Osteocyte (in vitro differentiated cells): ENCODE data around the gene MCM7. TPM values are rescaled to one million over a fixed set of nuclear protein-coding genes. Genes with fewer than 3 reads are reported as not detected.

ENCODE experiments used
- DNase-seq: peaks from one replicate; pipeline ENCODE4 v3.0.0; 2021; ENCODE audit warnings: mixed read lengths; ENCODE audit not compliant: unreplicated experiment; ENCODE audit errors: extremely low spot score
- H3K27ac Mint-ChIP-seq: one replicate; pipeline ENCODE4 v1.8.0; 2021; ENCODE audit warnings: mild to moderate bottlenecking, mixed read lengths; ENCODE audit not compliant: unreplicated experiment
- H3K27me3 Mint-ChIP-seq: one replicate; pipeline ENCODE4 v1.8.0; 2021; ENCODE audit warnings: mixed read lengths; ENCODE audit not compliant: unreplicated experiment
- H3K36me3 Mint-ChIP-seq: one replicate; pipeline ENCODE4 v1.8.0; 2021; ENCODE audit warnings: mixed read lengths; ENCODE audit not compliant: unreplicated experiment
- H3K4me1 Mint-ChIP-seq: one replicate; pipeline ENCODE4 v1.8.0; 2021; ENCODE audit warnings: mixed read lengths; ENCODE audit not compliant: unreplicated experiment
- H3K4me3 Mint-ChIP-seq: one replicate; pipeline ENCODE4 v1.8.0; 2021; ENCODE audit warnings: mild to moderate bottlenecking, moderate library complexity, mixed read lengths; ENCODE audit not compliant: unreplicated experiment
- H3K9me3 Mint-ChIP-seq: one replicate; pipeline ENCODE4 v1.8.0; 2021; ENCODE audit warnings: mixed read lengths; ENCODE audit not compliant: unreplicated experiment
- total RNA-seq: library from RNA; stranded (reverse); gene quantifications from 2 replicates; pipeline ENCODE4 v1.2.1, GENCODE V29; 2021
- TF ChIP-seq, protein P1 (sequence below): fragments of 200-600 bp; sonication (generic); IDR thresholded peaks from 2 replicates; pipeline ENCODE4 v1.5.0; 2021; ENCODE audit warnings: antibody characterized with exemption, mild to moderate bottlenecking, moderate library complexity

MCM7 gene
- total RNA-seq, 1 donor from 2014 or later: 77.8 TPM

GRCh38 chr7:100090527-100091410, 10.4 kb downstream of the MCM7 start:
- Mint-ChIP-seq H3K27me3 (no peaks in the 10 kb centered on the region), H3K4me1 (peaks cover 23% of the 10 kb centered on the region), H3K36me3 (peaks cover 38% of the 10 kb centered on the region), H3K27ac (peak overlapping the region; percentile 1), H3K4me3 (peak overlapping the region; percentile 23), H3K9me3 (no peaks in the 10 kb centered on the region)
- TF ChIP-seq, protein P1, sequence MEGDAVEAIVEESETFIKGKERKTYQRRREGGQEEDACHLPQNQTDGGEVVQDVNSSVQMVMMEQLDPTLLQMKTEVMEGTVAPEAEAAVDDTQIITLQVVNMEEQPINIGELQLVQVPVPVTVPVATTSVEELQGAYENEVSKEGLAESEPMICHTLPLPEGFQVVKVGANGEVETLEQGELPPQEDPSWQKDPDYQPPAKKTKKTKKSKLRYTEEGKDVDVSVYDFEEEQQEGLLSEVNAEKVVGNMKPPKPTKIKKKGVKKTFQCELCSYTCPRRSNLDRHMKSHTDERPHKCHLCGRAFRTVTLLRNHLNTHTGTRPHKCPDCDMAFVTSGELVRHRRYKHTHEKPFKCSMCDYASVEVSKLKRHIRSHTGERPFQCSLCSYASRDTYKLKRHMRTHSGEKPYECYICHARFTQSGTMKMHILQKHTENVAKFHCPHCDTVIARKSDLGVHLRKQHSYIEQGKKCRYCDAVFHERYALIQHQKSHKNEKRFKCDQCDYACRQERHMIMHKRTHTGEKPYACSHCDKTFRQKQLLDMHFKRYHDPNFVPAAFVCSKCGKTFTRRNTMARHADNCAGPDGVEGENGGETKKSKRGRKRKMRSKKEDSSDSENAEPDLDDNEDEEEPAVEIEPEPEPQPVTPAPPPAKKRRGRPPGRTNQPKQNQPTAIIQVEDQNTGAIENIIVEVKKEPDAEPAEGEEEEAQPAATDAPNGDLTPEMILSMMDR: no peak
- no peak for DNase-seq

DNA sequence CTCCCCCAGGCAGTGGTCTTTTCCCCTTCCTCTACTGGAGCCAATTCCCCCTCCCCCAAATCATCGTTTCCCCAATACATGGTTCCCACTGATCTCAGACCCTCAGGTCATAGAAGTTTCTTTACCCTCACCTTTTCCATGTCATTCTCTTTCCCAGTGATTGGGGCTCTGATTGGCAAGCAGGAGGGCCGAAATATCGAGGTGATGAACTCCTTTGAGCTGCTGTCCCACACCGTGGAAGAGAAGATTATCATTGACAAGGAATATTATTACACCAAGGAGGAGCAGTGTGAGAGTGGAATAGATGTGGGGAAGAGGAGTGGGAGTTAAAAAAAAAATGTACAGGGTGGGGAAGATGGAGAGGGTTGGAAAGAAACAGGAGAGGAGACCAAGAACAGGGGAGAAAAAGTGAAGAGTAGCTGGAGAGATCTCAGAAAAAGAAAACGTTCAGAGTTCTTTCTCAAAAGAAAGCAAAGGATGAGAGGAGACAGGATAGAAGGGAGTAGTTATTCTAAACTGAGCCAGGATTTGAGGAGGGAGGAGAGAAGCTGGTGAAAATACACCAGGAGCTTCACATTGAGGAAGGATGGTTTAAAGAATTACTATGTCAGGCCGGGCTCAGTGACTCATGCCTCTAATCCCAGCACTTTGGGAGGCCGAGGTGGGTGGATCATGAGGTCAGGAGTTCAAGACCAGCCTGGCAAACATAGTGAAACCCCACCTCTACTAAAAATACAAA, 11.6 kb downstream of the MCM7 start:
- Mint-ChIP-seq H3K36me3 (peaks cover 30% of the 10 kb centered on the region), H3K27ac (peak overlapping the region; percentile 91), H3K9me3 (no peaks in the 10 kb centered on the region), H3K4me3 (peak overlapping the region; percentile 83), H3K4me1 (peaks cover 23% of the 10 kb centered on the region), H3K27me3 (no peaks in the 10 kb centered on the region)
- TF ChIP-seq, protein P1: no peak
- DNase-seq: no peak

DNA sequence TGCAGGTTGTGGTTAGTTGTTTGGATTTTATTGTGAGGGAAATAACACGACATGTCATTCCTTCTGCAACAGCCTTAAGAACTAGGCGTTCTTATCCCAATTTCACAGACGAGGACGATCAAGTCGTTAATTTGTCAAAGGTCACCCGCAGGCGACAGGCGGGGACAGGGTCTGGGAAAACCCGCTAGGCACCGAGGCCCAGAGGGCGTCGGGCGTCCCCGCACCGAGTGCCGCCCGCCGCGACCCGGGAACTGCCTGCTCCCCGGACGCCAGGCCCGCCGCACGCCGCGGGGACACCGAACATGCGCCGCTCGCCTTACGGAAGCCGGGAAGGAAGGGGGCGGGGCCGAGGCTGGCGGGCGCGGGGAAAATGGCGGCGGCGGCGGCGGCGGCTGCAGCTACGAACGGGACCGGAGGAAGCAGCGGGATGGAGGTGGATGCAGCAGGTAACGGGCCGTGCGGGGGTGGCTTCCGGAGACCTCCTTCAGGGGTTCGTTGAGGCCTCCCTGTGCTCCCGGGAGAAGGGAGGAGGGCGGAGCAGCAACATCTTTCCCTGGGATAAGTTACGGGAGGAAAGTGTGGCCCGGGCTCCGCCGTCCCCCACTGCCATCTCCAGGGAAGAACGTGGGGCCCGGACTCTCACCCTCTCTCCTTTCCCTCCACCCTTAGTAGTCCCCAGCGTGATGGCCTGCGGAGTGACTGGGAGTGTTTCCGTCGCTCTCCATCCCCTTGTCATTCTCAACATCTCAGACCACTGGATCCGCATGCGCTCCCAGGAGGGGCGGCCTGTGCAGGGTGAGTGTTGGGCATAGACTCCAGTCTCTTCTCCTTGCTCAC, 12.4 kb downstream of the MCM7 start, which contains the start of gene COPS6:
Gene COPS6 (plus strand): TSS at position 349 of the 837 bp plus-strand sequence. CDS start 22 bp downstream, at position 371.
- Mint-ChIP-seq H3K9me3 (no peaks in the 10 kb centered on the region), H3K4me1 (peaks cover 23% of the 10 kb centered on the region), H3K4me3 (peak within 1 kb of the TSS; percentile 83), H3K36me3 (peaks cover 29% of the 10 kb centered on the region), H3K27ac (peak within 1 kb of the TSS; percentile 91), H3K27me3 (no peaks in the 10 kb centered on the region)
- peak; percentile 93 for DNase-seq
- TF ChIP-seq, protein P1: no peak

DNA sequence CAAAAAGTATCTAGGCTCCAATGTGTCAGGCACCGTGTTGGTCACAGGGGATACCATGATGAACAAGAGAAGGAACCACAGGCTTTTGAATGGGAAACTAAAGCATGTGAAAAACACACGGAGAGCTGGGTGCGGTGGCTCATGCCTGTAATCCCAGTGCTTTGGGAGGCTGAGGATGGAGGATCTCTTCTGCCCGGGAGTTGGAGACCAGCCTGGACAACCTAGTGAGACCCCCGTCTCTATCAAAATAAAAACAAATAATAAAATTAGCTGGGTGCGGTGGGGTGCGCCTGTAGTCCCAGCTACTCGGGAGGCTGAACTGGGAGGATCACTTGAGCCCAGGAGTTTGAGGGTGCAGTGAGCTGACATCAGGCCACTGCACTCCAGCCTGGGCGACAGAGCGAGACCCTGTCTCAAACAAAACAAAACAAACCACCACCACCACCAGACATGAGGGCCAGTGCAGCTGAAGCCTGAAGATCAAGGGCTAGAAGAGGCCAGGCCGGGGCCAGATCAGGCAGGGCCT, 13.0 kb downstream of the MCM7 start:
- TF ChIP-seq, protein P1: no peak
- Mint-ChIP-seq H3K36me3 (peaks cover 25% of the 10 kb centered on the region), H3K27me3 (no peaks in the 10 kb centered on the region), H3K4me3 (peak overlapping the region; percentile 83), H3K9me3 (no peaks in the 10 kb centered on the region), H3K4me1 (peaks cover 23% of the 10 kb centered on the region), H3K27ac (peak overlapping the region; percentile 91)
- no peak for DNase-seq
